Sigmoid colon (tissue), 4 donors: ENCODE results near the gene COL1A1.

ENCODE experiments used
- CTCF ChIP-seq, 4 experiments: fragments of 450-650 bp in 3 of 4; fragments of 200-600 bp in 1 of 4; IDR thresholded peaks; one replicate each; pipeline ENCODE4 v1.5.1; 2016 to 2019; ENCODE audit warnings: antibody characterized with exemption in 4 of 4, mild to moderate bottlenecking in 3 of 4, moderate library complexity in 2 of 4
- EP300 ChIP-seq, 4 donors: sonication (generic); formaldehyde crosslinking; IDR thresholded peaks; one replicate each; pipeline ENCODE4 v1.6.1; 2017; ENCODE audit warnings: antibody characterized with exemption in 4 of 4
- POLR2A ChIP-seq, 2 donors: fragments of 450-650 bp; IDR thresholded peaks; one replicate each; pipeline ENCODE4 v1.6.1; 2016; ENCODE audit warnings: antibody characterized with exemption in 2 of 2, mild to moderate bottlenecking in 2 of 2, moderate library complexity in 2 of 2
- POLR2AphosphoS5 ChIP-seq, 4 donors: sonication (generic); formaldehyde crosslinking; IDR thresholded peaks; one replicate each; pipeline ENCODE4 v1.6.1; 2017; ENCODE audit warnings: antibody characterized with exemption in 4 of 4

DNA sequence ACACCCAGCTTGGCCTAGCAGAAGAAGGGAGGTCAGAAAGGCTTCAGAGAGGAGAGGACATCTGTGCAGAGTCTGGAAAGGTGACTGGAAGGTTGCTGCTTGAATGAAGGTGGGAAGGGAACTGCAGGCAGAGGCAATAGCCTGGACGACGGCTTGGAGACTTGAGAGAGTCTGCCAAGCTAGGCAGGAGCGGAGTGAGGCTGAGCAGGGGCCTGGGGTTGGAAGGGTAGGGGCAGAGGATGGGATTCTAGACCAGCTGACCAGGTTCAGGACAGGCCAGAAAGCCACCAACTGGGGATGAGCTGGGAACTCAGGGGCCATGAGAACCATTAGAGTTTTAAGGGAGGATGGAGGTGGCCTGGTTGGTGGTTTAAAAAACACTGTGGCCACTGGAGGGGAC, 36.0 kb downstream of the COL1A1 start:
- TF ChIP-seq EP300 (IDR thresholded peaks at IDR 0.05), result no peak
- no peak for TF ChIP-seq POLR2AphosphoS5 (IDR thresholded peaks at IDR 0.05)
- no peak for TF ChIP-seq POLR2A (IDR thresholded peaks at IDR 0.05)
- no peak for TF ChIP-seq CTCF (IDR thresholded peaks at IDR 0.05)
